Measurements from ENCODE around the gene KCNE4. TPM values are rescaled to one million over a fixed set of nuclear protein-coding genes. Genes with fewer than 3 reads are reported as not detected.
A peak's percentile ranks its signal among the peaks of the same experiment; 100 is the strongest.

KCNE4 gene
- total RNA-seq, 3 donors from 2014 or later: 0.55 to 5.8 (median 2.0) TPM

GRCh38 chr2:223087466-223087865 lies 35.5 kb downstream of the KCNE4 start:
- Histone ChIP-seq H3K4me1 (ENCODE audit: low read depth) (no peaks in the 10 kb centered on the region), H3K9me3 (no peaks in the 10 kb centered on the region), H3K4me3 (no peak overlapping the region), H3K36me3 (ENCODE audit: low read depth) (no peaks in the 10 kb centered on the region)
- no peak for TF ChIP-seq CTCF (IDR thresholded peaks at IDR 0.05)
- intact Hi-C loops (cut with DNase I, micrococcal nuclease): no loop called here
- DNase-seq (no peak), ATAC-seq (no peak)

DNA sequence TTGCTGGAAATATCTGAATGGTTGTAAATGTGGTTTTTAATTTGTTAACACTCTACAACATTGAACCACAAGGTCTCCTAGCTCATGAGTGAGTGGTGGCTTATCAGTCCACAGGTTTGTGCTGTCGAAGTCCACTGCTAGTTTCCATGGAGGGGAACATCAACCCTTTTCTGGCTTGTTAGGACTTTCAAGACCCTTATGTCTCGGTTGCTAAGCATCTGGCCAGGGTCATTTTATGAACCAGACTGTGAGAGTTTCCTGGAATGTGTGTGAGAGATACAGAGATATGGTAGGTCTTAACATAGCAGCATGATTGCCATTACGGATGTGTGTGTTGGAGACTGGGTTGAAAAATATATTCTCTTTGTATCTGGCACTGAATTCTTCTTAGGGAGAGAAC lies 36.9 kb downstream of the KCNE4 start:
- no peak for TF ChIP-seq CTCF (IDR thresholded peaks at IDR 0.05)
- intact Hi-C loops (cut with DNase I, micrococcal nuclease): no loop called here
- Histone ChIP-seq H3K4me3 (no peak overlapping the region), H3K36me3 (ENCODE audit: low read depth) (no peaks in the 10 kb centered on the region), H3K4me1 (ENCODE audit: low read depth) (no peaks in the 10 kb centered on the region), H3K9me3 (no peaks in the 10 kb centered on the region)
- no peak for DNase-seq
- ATAC-seq: no peak

- Histone ChIP-seq H3K9me3 (no peaks in the 10 kb centered on the region), H3K36me3 (ENCODE audit: low read depth) (no peaks in the 10 kb centered on the region), H3K4me1 (ENCODE audit: low read depth) (no peaks in the 10 kb centered on the region), H3K4me3 (no peak overlapping the region)
- DNase-seq: no peak
- intact Hi-C loops (cut with DNase I, micrococcal nuclease): no loop called here
- no peak for TF ChIP-seq CTCF (IDR thresholded peaks at IDR 0.05)
- ATAC-seq: peak; percentile 80
These were observed 38.0 kb downstream of the KCNE4 start for GRCh38 chr2:223090039-223090438.

- intact Hi-C loops (cut with DNase I, micrococcal nuclease): no loop called here
- DNase-seq: no peak
- H3K4me3 ChIP-seq: no peak overlapping the region
- no peaks in the 10 kb centered on the region for H3K9me3 ChIP-seq
- TF ChIP-seq CTCF (IDR thresholded peaks at IDR 0.05): no peak
- ATAC-seq: peak; percentile 12
- H3K4me1 ChIP-seq (ENCODE audit: low read depth): no peaks in the 10 kb centered on the region
- no peaks in the 10 kb centered on the region for H3K36me3 ChIP-seq (ENCODE audit: low read depth)
These were observed 38.7 kb downstream of the KCNE4 start for GRCh38 chr2:223090540-223091235.

DNA sequence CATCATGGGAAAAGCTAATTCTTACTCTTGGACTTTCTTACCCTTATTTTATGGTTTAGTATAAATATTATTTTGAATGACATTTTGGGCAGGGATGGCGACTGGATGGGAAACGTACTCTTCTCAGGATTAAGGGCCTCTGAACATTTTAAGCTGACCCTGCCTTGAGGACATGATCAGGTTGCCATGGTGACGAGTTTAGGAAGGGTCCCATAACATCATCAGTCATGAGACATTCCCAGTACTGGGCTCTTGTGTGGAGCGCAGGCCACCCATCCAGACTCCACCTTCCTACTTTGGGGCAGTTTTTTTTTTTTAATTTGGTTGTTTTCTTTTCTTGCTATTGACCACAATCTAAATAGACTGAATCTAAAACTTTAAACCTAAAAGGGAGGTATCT lies 40.7 kb downstream of the KCNE4 start:
- no peak overlapping the region for H3K4me3 ChIP-seq
- ATAC-seq (no peak), DNase-seq (no peak)
- H3K36me3 ChIP-seq (ENCODE audit: low read depth): no peaks in the 10 kb centered on the region
- TF ChIP-seq CTCF (IDR thresholded peaks at IDR 0.05): no peak
- intact Hi-C loops (cut with DNase I, micrococcal nuclease): no loop called here
- H3K9me3 ChIP-seq: no peaks in the 10 kb centered on the region
- H3K4me1 ChIP-seq (ENCODE audit: low read depth): no peaks in the 10 kb centered on the region

All from mucosa of descending colon (tissue), 3 donors.